HEK293T (cell line): ENCODE measurements around the gene CHP1.

Source experiments
- ARNT ChIP-seq: fragments of 450-650 bp; IDR thresholded peaks from 2 replicates; pipeline ENCODE4 v1.6.1; 2017; ENCODE audit warnings: mild to moderate bottlenecking
- BHLHE40 ChIP-seq: fragments of 450-650 bp; IDR thresholded peaks from 2 replicates; pipeline ENCODE4 v1.6.1; 2016; ENCODE audit warnings: mild to moderate bottlenecking, moderate library complexity, borderline replicate concordance
- ELF4 ChIP-seq: fragments of 450-650 bp; IDR thresholded peaks from 2 replicates; pipeline ENCODE4 v1.6.1; 2017; ENCODE audit warnings: antibody characterized with exemption
- FOXA1 ChIP-seq: fragments of 450-650 bp; IDR thresholded peaks from 2 replicates; pipeline ENCODE4 v1.6.1; 2016; ENCODE audit warnings: mild to moderate bottlenecking
- FOXK2 ChIP-seq: fragments of 450-650 bp; IDR thresholded peaks from 2 replicates; pipeline ENCODE4 v1.6.1; 2016; ENCODE audit warnings: mild to moderate bottlenecking
- FOXM1 ChIP-seq: fragments of 450-650 bp; IDR thresholded peaks from 2 replicates; pipeline ENCODE4 v1.6.1; 2017; ENCODE audit warnings: mild to moderate bottlenecking, borderline replicate concordance
- HDGF ChIP-seq: fragments of 450-650 bp; IDR thresholded peaks from 2 replicates; pipeline ENCODE4 v1.6.1; 2017; ENCODE audit warnings: antibody characterized with exemption, borderline replicate concordance
- L3MBTL2 ChIP-seq: fragments of 450-650 bp; conservative IDR thresholded peaks from 2 replicates; pipeline ENCODE4 v1.6.1; 2016; ENCODE audit warnings: mild to moderate bottlenecking
- NFRKB ChIP-seq: fragments of 450-650 bp; IDR thresholded peaks from 2 replicates; pipeline ENCODE4 v1.6.1; 2016; ENCODE audit warnings: mild to moderate bottlenecking, moderate library complexity
- PKNOX1 ChIP-seq: fragments of 450-650 bp; IDR thresholded peaks from 2 replicates; pipeline ENCODE4 v1.6.1; 2016
- SP1 ChIP-seq: fragments of 450-650 bp; IDR thresholded peaks from 2 replicates; pipeline ENCODE4 v1.6.1; 2017
- SUZ12 ChIP-seq: fragments of 450-650 bp; IDR thresholded peaks from 2 replicates; pipeline ENCODE4 v1.6.1; 2016; ENCODE audit warnings: mild to moderate bottlenecking
- TARDBP ChIP-seq: fragments of 450-650 bp; IDR thresholded peaks from 2 replicates; pipeline ENCODE4 v1.6.1; 2016
- ZNF384 ChIP-seq: fragments of 450-650 bp; IDR thresholded peaks from 2 replicates; pipeline ENCODE4 v1.6.1; 2016

DNA sequence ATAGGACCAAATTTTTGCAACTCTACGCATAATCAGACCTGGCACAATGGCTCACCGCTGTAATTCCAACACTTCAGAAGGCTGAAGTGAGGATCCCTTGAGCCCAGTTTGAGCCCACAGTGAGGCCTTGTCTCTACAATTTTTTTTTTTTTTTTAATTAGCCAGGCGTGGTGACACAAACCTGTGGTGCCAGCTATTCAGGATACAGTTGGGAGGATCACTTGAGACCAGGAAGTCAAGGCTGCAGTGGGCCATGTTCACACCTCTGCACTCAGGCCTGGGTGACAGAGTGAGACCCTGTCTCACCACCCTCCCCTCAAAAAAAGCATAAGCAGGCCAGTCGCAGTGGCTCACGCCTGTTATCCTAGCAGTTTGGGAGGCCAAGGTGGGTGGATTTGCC lies 76.6 kb downstream of the CHP1 start:
- no peak for TF ChIP-seq SP1
- TF ChIP-seq FOXM1: no peak
- TF ChIP-seq FOXA1: no peak
- no peak for TF ChIP-seq FOXK2
- no peak for TF ChIP-seq SUZ12
- TF ChIP-seq ARNT: no peak
- no peak for TF ChIP-seq HDGF
- TF ChIP-seq TARDBP: no peak
- TF ChIP-seq L3MBTL2: no peak
- no peak for TF ChIP-seq NFRKB
- TF ChIP-seq BHLHE40: no peak
- TF ChIP-seq ZNF384: no peak
- no peak for TF ChIP-seq ELF4
- no peak for TF ChIP-seq PKNOX1
